ENCODE data around the gene BCORL1.

GRCh38 chrX:129933700-129934099 lies 48.7 kb upstream of the BCORL1 start:
- no peak for TF ChIP-seq CTCF (IDR thresholded peaks at IDR 0.05; ENCODE audit: extremely low read depth in 1 of 2, insufficient read depth in 1 of 2, low read depth in 1 of 2, low read length in 2 of 2)
- TF ChIP-seq JUN (IDR thresholded peaks at IDR 0.05; ENCODE audit: borderline replicate concordance, insufficient read depth, insufficient read length, low read depth): no peak
- TF ChIP-seq EZH2 (IDR thresholded peaks at IDR 0.05; ENCODE audit: borderline replicate concordance, low read depth, low read length, severe bottlenecking): peak; percentile 18
- TF ChIP-seq POLR2A (IDR thresholded peaks at IDR 0.05; ENCODE audit: low read depth, low read length): no peak
- no peak for TF ChIP-seq MAX (IDR thresholded peaks at IDR 0.05; ENCODE audit: insufficient read depth, insufficient read length)
- no peak for TF ChIP-seq POLR2AphosphoS5 (IDR thresholded peaks at IDR 0.05; ENCODE audit: insufficient read depth, low read depth, low read length)
- TF ChIP-seq MYC (IDR thresholded peaks at IDR 0.05; ENCODE audit: low read depth, low read length): no peak
- no peak for TF ChIP-seq FOS (IDR thresholded peaks at IDR 0.05; ENCODE audit: borderline replicate concordance, insufficient read depth, low read length)

Measured in endothelial cell of umbilical vein (primary cell).